HepG2 (cell line): ENCODE measurements around the gene THRAP3. TPM values are rescaled to one million over a fixed set of nuclear protein-coding genes. Genes with fewer than 3 reads are reported as not detected.

Experiments used
- ATM ChIP-seq: fragments of 450-650 bp; IDR thresholded peaks from 2 replicates; pipeline ENCODE4 v1.7.1; 2017; ENCODE audit warnings: mild to moderate bottlenecking, borderline replicate concordance
- BCL6 ChIP-seq: IDR thresholded peaks from 2 replicates; pipeline ENCODE4 v1.6.1; 2016; ENCODE audit warnings: missing genetic modification reagents, missing compliant biosample characterization
- CENPBD1 ChIP-seq: sonication (generic); formaldehyde crosslinking; IDR thresholded peaks from 2 replicates; pipeline ENCODE4 v1.8.0; 2022; ENCODE audit warnings: missing genetic modification reagents, low read depth, mild to moderate bottlenecking, borderline replicate concordance
- FOXK1 ChIP-seq: sonication (generic); formaldehyde crosslinking; IDR thresholded peaks from 2 replicates; pipeline ENCODE4 v1.4.0; 2020; ENCODE audit warnings: low read depth, missing genetic modification reagents, borderline replicate concordance
- HNF1A ChIP-seq, 2 experiments: sonication (generic) in 1 of 2; formaldehyde crosslinking in 1 of 2; IDR thresholded peaks; 2 replicates each; pipeline versions ENCODE4 v1.4.0 to v1.6.1; 2016 to 2020; ENCODE audit warnings: borderline replicate concordance in 1 of 2, low read depth in 1 of 2, mild to moderate bottlenecking in 1 of 2, missing genetic modification reagents in 1 of 2
- HOXA5 ChIP-seq: sonication (generic); formaldehyde crosslinking; IDR thresholded peaks from 2 replicates; pipeline ENCODE4 v1.4.0; 2020; ENCODE audit warnings: missing genetic modification reagents
- KAT7 ChIP-seq: IDR thresholded peaks from 2 replicates; pipeline ENCODE4 v1.6.1; 2018; ENCODE audit warnings: borderline replicate concordance, missing compliant biosample characterization
- KMT2A ChIP-seq: sonication (generic); formaldehyde crosslinking; IDR thresholded peaks from 2 replicates; pipeline ENCODE4 v1.4.0; 2020; ENCODE audit warnings: missing genetic modification reagents
- MYC ChIP-seq: sonication (generic); formaldehyde crosslinking; IDR thresholded peaks from 2 replicates; pipeline ENCODE4 v1.9.0; 2021; ENCODE audit warnings: missing genetic modification reagents, borderline replicate concordance
- PPARG ChIP-seq: conservative IDR thresholded peaks from 2 replicates; pipeline ENCODE4 v1.6.1; 2016; ENCODE audit warnings: missing biosample characterization, missing genetic modification reagents
- PRPF4 ChIP-seq: fragments of 200-400 bp; formaldehyde crosslinking; IDR thresholded peaks from 2 replicates; pipeline ENCODE4 v1.6.1; 2016; ENCODE audit warnings: low read length, low read depth; ENCODE audit not compliant: poor library complexity, severe bottlenecking
- REL ChIP-seq: sonication (generic); formaldehyde crosslinking; conservative IDR thresholded peaks from 2 replicates; pipeline ENCODE4 v1.8.0; 2022; ENCODE audit warnings: mild to moderate bottlenecking, missing genetic modification reagents, moderate library complexity
- REPIN1 ChIP-seq: sonication (generic); formaldehyde crosslinking; IDR thresholded peaks from 2 replicates; pipeline ENCODE4 v1.8.0; 2022; ENCODE audit warnings: missing genetic modification reagents, low read depth, mild to moderate bottlenecking, borderline replicate concordance
- SALL2 ChIP-seq: sonication (generic); formaldehyde crosslinking; IDR thresholded peaks from 2 replicates; pipeline ENCODE4 v1.8.1; 2023; ENCODE audit warnings: mild to moderate bottlenecking, missing genetic modification reagents, inconsistent platforms
- SATB2 ChIP-seq: sonication (generic); formaldehyde crosslinking; IDR thresholded peaks from 2 replicates; pipeline ENCODE4 v1.5.0; 2020; ENCODE audit warnings: missing genetic modification reagents
- SNAPC5 ChIP-seq: sonication (generic); formaldehyde crosslinking; IDR thresholded peaks from 2 replicates; pipeline ENCODE4 v1.8.1; 2023; ENCODE audit warnings: mild to moderate bottlenecking, missing genetic modification reagents, borderline replicate concordance
- ZFX ChIP-seq: sonication (generic); formaldehyde crosslinking; IDR thresholded peaks from 2 replicates; pipeline ENCODE4 v1.4.0; 2020; ENCODE audit warnings: mild to moderate bottlenecking, low read depth, missing genetic modification reagents, moderate library complexity
- ZNF230 ChIP-seq: sonication (generic); formaldehyde crosslinking; IDR thresholded peaks from 2 replicates; pipeline ENCODE4 v1.4.0; 2020; ENCODE audit warnings: mild to moderate bottlenecking, missing genetic modification reagents
- ZNF770 ChIP-seq: sonication (generic); formaldehyde crosslinking; IDR thresholded peaks from 2 replicates; pipeline ENCODE4 v1.5.0; 2020; ENCODE audit warnings: mild to moderate bottlenecking, missing genetic modification reagents
- ZSCAN31 ChIP-seq: sonication (generic); formaldehyde crosslinking; IDR thresholded peaks from 2 replicates; pipeline ENCODE4 v1.5.0; 2020; ENCODE audit warnings: low read depth, mild to moderate bottlenecking, missing genetic modification reagents
- polyA plus RNA-seq, 8 experiments: library from polyadenylated mRNA; depleted of rRNA in 3 of 8; stranded (reverse) in 7 of 8; unstranded in 1 of 8; fragments of >200 nt; fragmentation: Illumina TruSeq in 4 of 8; extraction: Trizol in 4 of 8; gene quantifications; 2 replicates each; pipeline versions ENCODE4 v1.2.1 to v1.2.3, GENCODE V29; 2011 to 2016; ENCODE audit warnings: low read depth in 4 of 8, missing spikeins in 1 of 8, mixed read lengths in 1 of 8; ENCODE audit not compliant: insufficient read depth in 1 of 8
- total RNA-seq, 5 experiments: library from RNA; depleted of rRNA; stranded (reverse); fragments of >200 nt; fragmentation: Illumina TruSeq; extraction: Trizol; gene quantifications; 2 replicates each; pipeline ENCODE4 v1.2.3, GENCODE V29; 2016; ENCODE audit warnings: low read depth in 1 of 5
- TF ChIP-seq, protein P1 (sequence below): IDR thresholded peaks from 2 replicates; pipeline ENCODE4 v1.6.1; 2012; ENCODE audit warnings: low read depth, low read length, improper control_type of control experiment

The THRAP3 gene
- total and polyA plus RNA-seq, 2 of the 13 experiments (the other 11 are each of a cell fraction or from before 2014, with no cell fraction given): 45.0 to 92.6 TPM

GRCh38 chr1:36269408-36269838, 45.2 kb downstream of the THRAP3 start (continued):
- 0 out of 2 replicates have a peak, but pooled peaks have one; percentile 29 for TF ChIP-seq SALL2 (CRISPR knock-in tag)
- TF ChIP-seq KAT7 (CRISPR knock-in tag): 0 out of 2 replicates have a peak, but pooled peaks have one; percentile 33
- TF ChIP-seq ATM: no peak
- TF ChIP-seq MYC: peak; percentile 81
- no peak for TF ChIP-seq PRPF4
- TF ChIP-seq REPIN1 (CRISPR knock-in tag): peak; percentile 69; the same call in 1 of the 2 replicates
- 0 out of 2 replicates have a peak, but pooled peaks have one; percentile 36 for TF ChIP-seq HOXA5 (CRISPR knock-in tag)
- 0 out of 2 replicates have a peak, but pooled peaks have one; percentile 23 for TF ChIP-seq HNF1A (IDR thresholded peaks at IDR 0.05; ENCODE audit: low read depth)
- TF ChIP-seq HNF1A (CRISPR knock-in tag; IDR thresholded peaks at IDR 0.05; ENCODE audit: borderline replicate concordance): peak; percentile 56; the same call in 1 of the 2 replicates
- no peak for TF ChIP-seq ZSCAN31 (CRISPR knock-in tag)
- TF ChIP-seq FOXK1 (CRISPR knock-in tag): peak; percentile 76; the same call in 1 of the 2 replicates
- peak; percentile 94 for TF ChIP-seq ZNF770 (CRISPR knock-in tag)
- TF ChIP-seq REL: no peak
- no peak for TF ChIP-seq CENPBD1 (CRISPR knock-in tag)
- TF ChIP-seq SNAPC5: no peak
- peak; percentile 97 for TF ChIP-seq PPARG (CRISPR knock-in tag)
- TF ChIP-seq BCL6 (CRISPR knock-in tag): peak; percentile 71
- peak; percentile 56; the same call in 1 of the 2 replicates for TF ChIP-seq KMT2A (CRISPR knock-in tag)
- TF ChIP-seq ZNF230 (CRISPR knock-in tag): 0 out of 2 replicates have a peak, but pooled peaks have one; percentile 37
- no peak for TF ChIP-seq SATB2 (CRISPR knock-in tag)
- TF ChIP-seq ZFX (CRISPR knock-in tag): peak; percentile 66
- TF ChIP-seq, protein P1, sequence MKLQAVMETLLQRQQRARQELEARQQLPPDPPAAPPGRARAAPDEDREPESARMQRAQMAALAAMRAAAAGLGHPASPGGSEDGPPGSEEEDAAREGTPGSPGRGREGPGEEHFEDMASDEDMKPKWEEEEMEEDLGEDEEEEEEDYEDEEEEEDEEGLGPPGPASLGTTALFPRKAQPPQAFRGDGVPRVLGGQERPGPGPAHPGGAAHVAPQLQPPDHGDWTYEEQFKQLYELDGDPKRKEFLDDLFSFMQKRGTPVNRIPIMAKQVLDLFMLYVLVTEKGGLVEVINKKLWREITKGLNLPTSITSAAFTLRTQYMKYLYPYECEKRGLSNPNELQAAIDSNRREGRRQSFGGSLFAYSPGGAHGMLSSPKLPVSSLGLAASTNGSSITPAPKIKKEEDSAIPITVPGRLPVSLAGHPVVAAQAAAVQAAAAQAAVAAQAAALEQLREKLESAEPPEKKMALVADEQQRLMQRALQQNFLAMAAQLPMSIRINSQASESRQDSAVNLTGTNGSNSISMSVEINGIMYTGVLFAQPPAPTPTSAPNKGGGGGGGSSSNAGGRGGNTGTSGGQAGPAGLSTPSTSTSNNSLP: peak; percentile 91
